Activated CD8-positive, alpha-beta memory T cell treated with anti-CD3 and anti-CD28 coated beads, Interleukin-2, amount 50 U/mL, for 48 hours (primary cell): ENCODE data around the gene NEGR1.

Experiments used
- DNase-seq: peaks from one replicate; pipeline ENCODE4 v3.0.0-alpha.2; 2020

Gene NEGR1

DNA sequence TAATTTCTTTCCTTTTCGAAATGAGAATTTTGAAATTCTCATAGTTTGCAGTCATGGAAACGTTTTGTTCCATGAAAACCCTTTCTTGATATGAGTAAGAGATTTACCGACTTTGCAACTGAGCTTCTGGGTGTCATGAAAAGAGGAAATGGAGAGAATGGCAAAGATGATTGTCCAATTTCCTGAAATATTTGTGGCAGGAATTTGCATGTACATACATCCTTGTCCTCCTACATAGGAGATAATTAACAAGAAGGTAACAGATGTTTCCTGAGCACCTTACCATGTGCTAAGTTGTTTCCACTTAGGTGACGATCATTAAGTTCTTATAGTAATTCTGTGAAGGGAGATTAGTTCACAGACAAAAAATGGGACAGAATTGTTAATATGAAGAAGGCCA is 170.7 kb downstream of the NEGR1 start:
- DNase-seq: no peak

- no peak for DNase-seq
Measured at GRCh38 chr1:72109916-72110315, 172.4 kb downstream of the NEGR1 start.

- no peak for DNase-seq
Measured at GRCh38 chr1:72105201-72105600, 177.1 kb downstream of the NEGR1 start.

- DNase-seq: no peak
Measured at GRCh38 chr1:72101840-72102632, 180.3 kb downstream of the NEGR1 start.

DNA sequence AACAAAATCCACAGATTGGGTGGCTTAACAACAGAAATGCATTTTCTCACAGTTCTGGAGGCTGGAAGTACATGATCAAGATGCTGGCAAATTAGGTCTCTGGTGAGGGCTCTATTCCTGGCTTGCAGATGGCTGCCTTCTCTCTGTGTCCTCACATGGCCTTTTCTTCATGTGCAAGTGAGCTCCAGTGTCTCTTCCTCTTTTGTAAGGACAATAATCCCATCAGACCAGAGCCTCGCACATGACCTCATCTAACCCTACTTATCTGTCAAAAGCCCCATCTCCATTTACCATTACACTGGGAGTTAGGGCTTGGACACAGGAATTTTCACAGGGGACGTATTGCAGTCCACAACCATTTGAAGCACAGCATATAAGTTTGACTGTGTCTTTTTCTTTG is 181.6 kb downstream of the NEGR1 start:
- DNase-seq: no peak

DNA sequence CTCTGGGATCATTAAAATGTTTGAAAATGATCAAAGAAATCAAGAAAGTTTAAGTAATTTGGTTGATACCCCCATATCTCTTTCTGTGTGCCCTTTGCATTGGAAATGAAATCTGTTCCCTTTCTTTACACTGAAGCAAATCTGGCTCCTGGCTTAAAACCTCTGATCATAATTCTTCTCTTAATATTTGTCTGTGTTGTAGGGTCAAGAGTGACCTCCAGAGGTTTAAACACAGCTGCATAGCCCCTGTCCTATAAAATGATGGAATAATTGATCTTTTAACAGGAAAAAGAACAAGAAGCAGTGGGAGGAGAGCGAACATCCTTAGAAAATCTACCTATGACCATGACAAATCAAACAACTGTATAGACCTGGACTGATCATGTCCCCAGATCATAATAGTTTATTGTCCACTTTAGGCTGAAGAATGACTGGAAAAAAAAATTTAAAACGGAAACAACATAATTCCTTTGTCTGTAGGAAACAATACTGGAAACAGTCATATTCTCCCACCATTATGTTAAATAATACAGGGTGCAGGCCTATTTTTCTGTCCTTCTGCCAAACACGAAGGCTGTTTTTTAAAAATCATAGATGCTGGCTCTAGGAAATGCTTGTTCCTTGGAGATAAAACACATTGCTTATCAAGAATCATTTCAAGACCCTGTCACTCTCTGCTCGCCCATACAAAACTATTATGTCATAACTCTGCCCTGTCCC is 184.3 kb downstream of the NEGR1 start:
- DNase-seq: no peak

GRCh38 chr1:72094209-72094608 is 188.1 kb downstream of the NEGR1 start:
- no peak for DNase-seq

GRCh38 chr1:72086394-72086793 is 195.9 kb downstream of the NEGR1 start:
- DNase-seq: no peak

DNA sequence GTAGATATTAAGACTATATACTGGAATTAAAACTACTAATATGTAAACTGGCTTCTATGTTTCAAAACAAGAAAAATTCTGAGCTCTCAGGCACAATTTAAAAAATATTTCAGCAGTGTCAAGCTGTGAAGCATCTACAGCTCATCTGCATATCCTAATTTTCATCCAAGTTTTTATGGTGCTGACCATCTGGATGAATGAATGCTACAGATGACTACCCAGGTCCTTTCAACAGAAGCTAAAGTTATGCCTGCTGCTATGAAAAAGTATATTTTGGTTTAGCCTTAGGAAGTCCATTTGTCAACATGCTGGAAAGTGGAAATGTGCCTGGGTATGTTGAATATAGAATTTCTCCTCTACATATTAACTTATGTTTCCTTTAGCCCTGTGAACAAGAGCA is 206.9 kb downstream of the NEGR1 start:
- no peak for DNase-seq

DNA sequence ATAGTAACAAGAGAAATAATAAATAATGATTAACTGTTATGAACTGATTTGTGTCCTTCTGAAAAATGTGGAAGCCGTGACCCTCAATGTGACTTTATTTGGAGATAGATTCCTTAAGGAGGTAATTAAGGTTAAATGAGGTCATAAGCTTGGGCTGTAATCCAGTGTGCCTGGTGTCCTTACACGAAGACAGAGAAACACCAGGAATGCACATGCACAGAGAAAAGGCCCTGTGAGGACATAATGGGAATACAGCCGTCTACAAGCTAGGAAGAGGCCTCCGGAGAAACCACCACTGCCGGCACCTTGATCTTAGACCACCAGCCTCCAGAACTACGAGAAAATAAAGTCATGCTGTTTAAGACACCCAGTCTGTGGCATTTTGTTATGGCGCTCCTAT is 215.9 kb downstream of the NEGR1 start:
- DNase-seq: no peak

- DNase-seq: no peak
Measured at GRCh38 chr1:72064196-72065075, 217.9 kb downstream of the NEGR1 start.

DNA sequence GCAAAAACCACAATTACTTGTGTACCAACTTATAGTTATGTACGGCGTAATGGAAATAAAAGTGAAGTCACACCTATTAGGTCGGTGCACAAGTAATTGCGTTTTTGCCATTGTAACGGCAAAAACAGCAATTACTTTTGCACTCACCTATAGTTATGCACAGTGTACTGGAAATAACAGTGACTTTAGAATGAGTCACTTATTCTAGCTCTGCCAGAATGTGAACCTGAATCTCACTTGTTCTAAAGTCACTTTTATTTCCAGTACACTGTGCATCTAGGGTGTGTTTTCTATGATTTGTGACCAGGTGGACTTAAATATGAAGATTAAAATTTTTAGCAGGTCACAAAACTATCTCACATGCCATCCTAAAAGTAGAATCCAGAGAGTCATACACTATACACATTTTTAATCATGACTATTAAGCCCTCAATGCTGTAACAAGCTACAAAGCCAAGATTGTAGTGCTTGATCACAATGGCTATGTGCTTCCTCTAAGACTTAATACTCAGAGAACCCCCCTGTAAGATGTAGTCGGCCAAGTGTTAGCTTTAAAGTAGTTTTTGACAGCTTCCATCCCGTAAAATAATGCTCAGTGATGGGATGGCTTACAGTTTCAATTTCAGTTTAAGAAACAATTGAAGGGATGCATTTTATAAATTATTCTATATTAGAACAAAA is 218.8 kb downstream of the NEGR1 start:
- DNase-seq: no peak

GRCh38 chr1:72062584-72062983 is 219.8 kb downstream of the NEGR1 start:
- DNase-seq: no peak

DNA sequence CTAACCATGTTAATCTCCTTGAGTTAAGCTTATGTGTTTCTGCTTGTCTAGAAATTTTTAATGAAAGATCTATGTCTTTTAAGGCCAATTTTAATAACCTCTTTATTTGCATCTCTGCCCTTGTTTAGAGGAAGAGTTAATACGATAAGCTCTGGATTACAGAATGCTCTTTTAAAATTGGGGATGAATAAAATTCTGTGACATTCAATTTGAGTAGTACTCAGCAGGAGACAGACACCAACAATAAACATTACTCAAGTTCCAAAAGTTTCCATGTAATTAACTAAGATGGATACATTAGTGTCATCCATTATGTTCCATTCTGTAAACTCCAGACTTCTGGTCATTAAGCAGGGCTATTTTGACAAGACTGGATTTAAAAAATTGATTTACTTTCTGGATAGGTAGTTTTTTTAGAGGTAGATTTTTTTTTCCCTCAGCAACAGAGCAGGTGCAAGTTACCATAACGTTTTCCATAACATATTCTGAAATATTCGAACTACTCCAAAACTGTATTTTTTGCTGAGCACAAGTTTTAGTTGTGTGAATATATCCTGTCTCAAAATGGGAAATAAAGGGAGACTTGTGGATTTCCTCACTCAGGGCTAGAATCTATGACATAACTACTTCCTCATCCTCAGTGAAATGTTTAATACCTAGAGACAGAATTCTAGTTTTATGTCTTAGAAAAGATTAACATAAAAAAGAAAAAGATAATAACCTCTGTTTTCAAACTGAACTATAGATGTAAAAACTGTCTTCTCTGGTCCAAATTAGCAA is 221.7 kb downstream of the NEGR1 start:
- no peak for DNase-seq

GRCh38 chr1:72056516-72056915 is 225.8 kb downstream of the NEGR1 start:
- no peak for DNase-seq

DNA sequence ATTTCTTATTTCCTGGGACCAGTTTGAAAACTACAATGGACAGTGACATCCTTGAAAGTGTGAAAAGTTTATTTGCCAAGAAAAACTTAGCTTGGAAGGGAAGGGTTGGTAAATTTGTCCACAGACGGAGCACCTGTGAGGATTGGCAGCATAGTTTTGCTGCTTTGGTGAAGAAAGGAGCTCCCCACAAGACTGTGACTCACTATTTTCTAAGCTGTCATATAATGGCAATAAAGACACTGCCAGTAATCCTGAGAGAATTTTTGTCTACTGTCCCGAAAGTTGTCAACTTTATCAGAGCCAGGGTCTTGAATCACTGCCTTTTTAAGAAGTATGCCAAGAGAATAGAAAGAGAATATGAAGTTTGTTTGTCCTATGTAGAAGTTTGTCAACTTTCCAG is 230.8 kb downstream of the NEGR1 start:
- no peak for DNase-seq

- no peak for DNase-seq
Measured at GRCh38 chr1:72050551-72050950, 231.8 kb downstream of the NEGR1 start.

DNA sequence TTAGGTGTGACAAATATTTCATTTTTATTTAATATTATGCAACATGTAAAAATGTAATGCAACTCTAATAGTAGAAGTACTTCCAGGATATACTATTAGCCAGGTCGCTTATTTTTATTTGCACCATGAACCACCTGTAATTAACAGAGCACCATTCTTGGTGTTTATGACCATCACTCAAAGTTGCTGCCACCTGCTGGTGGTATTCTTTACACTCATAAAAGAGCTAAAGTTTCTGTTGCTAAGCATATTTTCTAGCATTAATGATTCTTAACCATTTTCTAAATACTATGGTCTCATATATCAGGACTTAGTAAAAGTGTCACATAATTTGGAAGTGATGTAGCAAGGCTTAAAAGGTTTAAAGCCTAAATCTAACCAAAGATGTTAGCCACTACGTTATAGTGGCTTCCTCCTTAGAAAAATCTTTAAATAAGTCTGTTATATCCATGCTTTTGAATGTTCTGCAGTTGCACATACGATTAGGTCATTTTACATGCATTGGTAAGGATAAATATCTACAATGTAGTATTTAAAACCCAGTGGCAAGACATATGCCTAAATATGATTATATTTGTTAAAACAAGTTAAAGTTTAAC is 244.5 kb downstream of the NEGR1 start:
- peak; percentile 46 for DNase-seq

DNA sequence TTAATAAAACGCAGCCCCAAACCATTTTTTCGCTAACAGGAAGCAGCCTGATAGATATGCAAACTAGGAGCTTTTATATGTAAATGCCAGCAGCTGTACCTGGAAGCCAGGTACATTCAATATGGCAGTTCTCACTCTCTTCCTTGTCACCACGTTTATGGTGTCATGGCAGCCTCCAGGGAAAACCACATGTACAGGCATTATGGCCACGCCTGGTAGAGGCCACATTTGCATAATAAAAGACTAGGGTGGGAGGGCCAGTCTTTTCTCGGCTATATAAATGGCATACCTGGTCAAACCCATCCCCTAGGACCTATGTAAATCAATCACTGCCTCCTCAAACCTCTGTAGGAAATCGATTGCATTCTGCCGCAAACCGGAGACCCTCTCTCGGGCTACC is 247.5 kb downstream of the NEGR1 start:
- DNase-seq: no peak

GRCh38 chr1:72023063-72023930 is 259.0 kb downstream of the NEGR1 start:
- no peak for DNase-seq

DNA sequence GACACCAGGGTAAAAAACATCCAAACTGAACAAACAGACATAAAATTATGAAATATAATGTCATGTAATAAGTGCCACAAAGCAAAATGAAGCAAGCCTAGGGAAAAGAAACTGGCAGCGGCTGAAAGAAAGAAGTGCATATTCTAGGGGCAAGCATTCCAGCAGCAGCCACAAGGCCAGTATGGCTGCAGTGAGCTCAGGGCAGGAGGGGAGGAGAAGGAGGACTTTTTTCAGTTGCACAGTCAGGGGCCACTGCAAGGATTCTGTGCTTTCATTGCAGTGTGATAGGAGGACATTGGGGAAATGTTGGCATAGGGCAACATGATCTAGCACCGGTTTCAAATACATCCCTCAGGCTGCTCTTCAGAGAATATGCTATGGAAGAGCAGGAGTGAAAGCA is 263.8 kb downstream of the NEGR1 start:
- no peak for DNase-seq
